Psoas muscle (tissue), 8 donors: ENCODE results near the gene ARMC3. TPM values are rescaled to one million over a fixed set of nuclear protein-coding genes. Genes with fewer than 3 reads are reported as not detected.

Experiments used
- ATAC-seq, 4 donors: fragments of 200-7000 bp; cut with Tn5 transposase; one replicate each; pipeline ENCODE4 v1.9.1; 2020; ENCODE audit warnings: moderate library complexity in 3 of 4, mild to moderate bottlenecking in 2 of 4
- DNase-seq, 2 donors: peaks; one replicate each; pipeline ENCODE4 v3.0.0-alpha.2; 2020
- H3K27ac ChIP-seq: fragments of 200-600 bp; one replicate; pipeline ENCODE4 v1.8.0; 2022
- H3K27me3 ChIP-seq, 3 donors: fragments of 200-600 bp in 1 of 3; one replicate each; pipeline versions ENCODE4 v1.6.1 to v1.8.0; 2013 to 2022; ENCODE audit warnings: low read length in 2 of 3, mild to moderate bottlenecking in 2 of 3, moderate library complexity in 1 of 3; ENCODE audit not compliant: insufficient read depth in 3 of 3
- H3K36me3 ChIP-seq, 2 donors: fragments of 200-600 bp in 1 of 2; one replicate each; pipeline versions ENCODE4 v1.6.1 to v1.8.0; 2013 to 2022; ENCODE audit warnings: low read depth in 1 of 2, mild to moderate bottlenecking in 1 of 2, moderate library complexity in 1 of 2; ENCODE audit not compliant: insufficient read depth in 1 of 2
- H3K4me1 ChIP-seq: fragments of 200-600 bp; one replicate; pipeline ENCODE4 v1.8.0; 2022
- H3K4me3 ChIP-seq: fragments of 200-600 bp; one replicate; pipeline ENCODE4 v1.8.0; 2022; ENCODE audit warnings: mild to moderate bottlenecking
- H3K9me3 ChIP-seq: fragments of 200-600 bp; one replicate; pipeline ENCODE4 v1.8.0; 2022
- CTCF ChIP-seq: fragments of 200-600 bp; IDR thresholded peaks from one replicate; pipeline ENCODE4 v1.8.0; 2022; ENCODE audit warnings: antibody characterized with exemption
- WGBS, 3 donors: extraction: QIAGEN DNeasy Blood & Tissue Kit; methylation state at CpG; one replicate each; pipeline versions ENCODE4 v1.1.6 to v1.1.7; 2013; 5-methylcytosine and 5-hydroxymethylcytosine counted together
- intact Hi-C, 2 donors: fragments of 100-400 bp; cut with DNase I; formaldehyde crosslinking; loops; one replicate each; pipeline versions ENCODE4 v1.11.0 to v1.14.2; 2022
- polyA plus RNA-seq, 3 donors: library from polyadenylated mRNA; stranded (reverse); fragments of 200-250 nt; gene quantifications; one replicate each; pipeline ENCODE4 v1.2.3, GENCODE V29; 2013
- total RNA-seq, 4 donors: library from RNA; stranded (reverse); fragmentation: NEBNext Ultra II Directional in 2 of 4; extraction: Animal tissue kit (Norgen Biotek cat#: 25700) in 2 of 4; gene quantifications; one replicate each; pipeline versions ENCODE4 v1.2.1 to v1.2.4, GENCODE V29; 2021 to 2023
- donor health status: healthy with polysubstance abuse.
- donor health status: DM: no; HTN: no; CAD: no; lungs with moderate emphysema.
- donor health status: Bipolar disorder and iron deficiency.
- donor health status: healthy.
- donor health status: DM: yes; HTN: yes; CAD: no.
- donor health status: DM: no; HTN: no; CAD: no.
- donor health status: DM: no; HTN: no; CAD: no.
- donor health status: DM: yes; HTN: yes; CAD: no.

ARMC3 gene
- total and polyA plus RNA-seq, 7 donors = not detected

GRCh38 chr10:22954970-22955369 is 27.1 kb downstream of the ARMC3 start:
- no peak overlapping the region for H3K4me3 ChIP-seq
- 45 to 66% (median 47%) methylated on average over 3 of the region's 3 CpGs for WGBS, 3 donors
- ATAC-seq = no peak
- H3K9me3 ChIP-seq = no peaks in the 10 kb centered on the region
- no peak overlapping the region for H3K27ac ChIP-seq
- intact Hi-C loops = no loop called here
- H3K4me1 ChIP-seq = no peaks in the 10 kb centered on the region
- DNase-seq = no peak
- no peak for TF ChIP-seq CTCF
- no peaks in the 10 kb centered on the region for H3K36me3 ChIP-seq
- H3K27me3 ChIP-seq = no peaks in the 10 kb centered on the region

- Histone ChIP-seq H3K9me3 (no peaks in the 10 kb centered on the region), H3K4me3 (no peak overlapping the region), H3K4me1 (no peaks in the 10 kb centered on the region), H3K27ac (no peak overlapping the region), H3K36me3 (no peaks in the 10 kb centered on the region), H3K27me3 (no peaks in the 10 kb centered on the region)
- no peak for DNase-seq
- no peak for TF ChIP-seq CTCF
- WGBS, 3 donors = 69 to 79% (median 72%) methylated on average over 2 of the region's 2 CpGs
- intact Hi-C loops = no loop called here
- ATAC-seq = no peak
Measured at GRCh38 chr10:22958338-22958737, 30.5 kb downstream of the ARMC3 start.

- intact Hi-C loops = no loop called here
- DNase-seq = no peak
- Histone ChIP-seq H3K36me3 (no peaks in the 10 kb centered on the region), H3K27me3 (no peaks in the 10 kb centered on the region), H3K9me3 (no peaks in the 10 kb centered on the region), H3K27ac (no peak overlapping the region), H3K4me1 (no peaks in the 10 kb centered on the region), H3K4me3 (no peak overlapping the region)
- no peak for ATAC-seq
- no peak for TF ChIP-seq CTCF
- WGBS, 3 donors = 73 to 82% (median 80%) methylated on average over 2 of the region's 2 CpGs
Measured at GRCh38 chr10:22959292-22959691, 31.4 kb downstream of the ARMC3 start.

- H3K4me1 ChIP-seq = no peaks in the 10 kb centered on the region
- 53 to 64% (median 55%) methylated on average over 3 of the region's 3 CpGs for WGBS, 3 donors
- TF ChIP-seq CTCF = no peak
- H3K9me3 ChIP-seq = no peaks in the 10 kb centered on the region
- H3K4me3 ChIP-seq = no peak overlapping the region
- ATAC-seq (no peak), DNase-seq (no peak)
- intact Hi-C loops = no loop called here
- H3K36me3 ChIP-seq = no peaks in the 10 kb centered on the region
- H3K27ac ChIP-seq = no peak overlapping the region
- H3K27me3 ChIP-seq = no peaks in the 10 kb centered on the region
Measured at GRCh38 chr10:22959950-22960349, 32.1 kb downstream of the ARMC3 start.

GRCh38 chr10:22962817-22963216 is 35.0 kb downstream of the ARMC3 start:
- H3K4me3 ChIP-seq = no peak overlapping the region
- no peak overlapping the region for H3K27ac ChIP-seq
- TF ChIP-seq CTCF = no peak
- no peaks in the 10 kb centered on the region for H3K4me1 ChIP-seq
- no peaks in the 10 kb centered on the region for H3K27me3 ChIP-seq
- ATAC-seq (no peak), DNase-seq (no peak)
- WGBS, 3 donors = 83 to 94% (median 91%) methylated on average over 1 of the region's 1 CpG
- H3K9me3 ChIP-seq = no peaks in the 10 kb centered on the region
- intact Hi-C loops = no loop called here
- no peaks in the 10 kb centered on the region for H3K36me3 ChIP-seq
